Progenitor cell of endocrine pancreas (in vitro differentiated cells): ENCODE measurements around the gene NANOS1. TPM values are rescaled to one million over a fixed set of nuclear protein-coding genes. Genes with fewer than 3 reads are reported as not detected.

Source experiments
- DNase-seq: peaks from one replicate; pipeline ENCODE4 v3.0.0; 2021; ENCODE audit warnings: low spot score; ENCODE audit not compliant: unreplicated experiment
- H3K27ac Mint-ChIP-seq: 2 replicates; pipeline ENCODE4 v1.8.0; 2021; ENCODE audit warnings: mild to moderate bottlenecking, moderate library complexity, mixed read lengths
- H3K27me3 Mint-ChIP-seq: 2 replicates; pipeline ENCODE4 v1.8.0; 2021; ENCODE audit warnings: mixed read lengths
- H3K36me3 Mint-ChIP-seq: 2 replicates; pipeline ENCODE4 v1.8.0; 2022; ENCODE audit warnings: mixed read lengths; ENCODE audit not compliant: insufficient read depth
- H3K4me1 Mint-ChIP-seq: 2 replicates; pipeline ENCODE4 v1.8.0; 2021; ENCODE audit warnings: low read depth, mixed read lengths
- H3K4me3 Mint-ChIP-seq: 2 replicates; pipeline ENCODE4 v1.8.0; 2021; ENCODE audit warnings: low read depth, mild to moderate bottlenecking, moderate library complexity, mixed read lengths
- H3K9me3 Mint-ChIP-seq: 2 replicates; pipeline ENCODE4 v1.8.0; 2021; ENCODE audit warnings: low read depth, mixed read lengths
- total RNA-seq: library from RNA; stranded (reverse); gene quantifications from 2 replicates; pipeline ENCODE4 v1.2.1, GENCODE V29; 2021
- TF ChIP-seq, protein P1 (sequence below): fragments of 200-600 bp; sonication (generic); IDR thresholded peaks from one replicate; pipeline ENCODE4 v1.5.0; 2021; ENCODE audit warnings: antibody characterized with exemption, mild to moderate bottlenecking; ENCODE audit not compliant: unreplicated experiment

NANOS1 gene
- total RNA-seq, 1 donor from 2014 or later = 2.7 TPM

DNA sequence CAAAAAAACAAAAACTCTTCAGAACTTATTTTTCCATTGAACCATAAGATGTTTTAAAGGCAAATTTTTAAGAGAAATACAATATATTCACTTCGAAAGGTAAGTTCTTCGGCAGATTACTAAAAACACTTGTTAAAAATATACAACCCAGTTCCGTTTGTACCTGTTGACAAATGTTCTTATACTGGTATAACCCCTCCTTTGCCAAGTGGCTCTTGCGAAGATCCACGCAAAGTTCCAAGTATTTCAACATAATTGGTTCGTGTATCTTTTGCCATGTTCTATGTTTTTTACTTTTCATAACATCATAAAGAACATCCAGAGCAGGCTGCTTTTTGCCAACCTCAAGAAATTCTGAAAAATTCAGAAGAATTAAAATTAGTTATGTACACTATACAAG, 44.1 kb downstream of the NANOS1 start:
- H3K4me1 Mint-ChIP-seq = peaks cover 3% of the 10 kb centered on the region
- no peak for DNase-seq

GRCh38 chr10:119078422-119079179, 49.1 kb downstream of the NANOS1 start:
- Mint-ChIP-seq H3K27ac (peak overlapping the region; percentile 98), H3K4me1 (peaks cover 14% of the 10 kb centered on the region), H3K4me3 (peak overlapping the region; percentile 91), H3K36me3 (peaks cover 4% of the 10 kb centered on the region), H3K9me3 (no peaks in the 10 kb centered on the region), H3K27me3 (no peaks in the 10 kb centered on the region)
- TF ChIP-seq, protein P1, sequence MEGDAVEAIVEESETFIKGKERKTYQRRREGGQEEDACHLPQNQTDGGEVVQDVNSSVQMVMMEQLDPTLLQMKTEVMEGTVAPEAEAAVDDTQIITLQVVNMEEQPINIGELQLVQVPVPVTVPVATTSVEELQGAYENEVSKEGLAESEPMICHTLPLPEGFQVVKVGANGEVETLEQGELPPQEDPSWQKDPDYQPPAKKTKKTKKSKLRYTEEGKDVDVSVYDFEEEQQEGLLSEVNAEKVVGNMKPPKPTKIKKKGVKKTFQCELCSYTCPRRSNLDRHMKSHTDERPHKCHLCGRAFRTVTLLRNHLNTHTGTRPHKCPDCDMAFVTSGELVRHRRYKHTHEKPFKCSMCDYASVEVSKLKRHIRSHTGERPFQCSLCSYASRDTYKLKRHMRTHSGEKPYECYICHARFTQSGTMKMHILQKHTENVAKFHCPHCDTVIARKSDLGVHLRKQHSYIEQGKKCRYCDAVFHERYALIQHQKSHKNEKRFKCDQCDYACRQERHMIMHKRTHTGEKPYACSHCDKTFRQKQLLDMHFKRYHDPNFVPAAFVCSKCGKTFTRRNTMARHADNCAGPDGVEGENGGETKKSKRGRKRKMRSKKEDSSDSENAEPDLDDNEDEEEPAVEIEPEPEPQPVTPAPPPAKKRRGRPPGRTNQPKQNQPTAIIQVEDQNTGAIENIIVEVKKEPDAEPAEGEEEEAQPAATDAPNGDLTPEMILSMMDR = no peak
- DNase-seq = no peak

More for the DNA sequence above, 44.1 kb downstream of the NANOS1 start:
- Mint-ChIP-seq H3K36me3 (peaks cover 32% of the 10 kb centered on the region), H3K4me3 (no peak overlapping the region), H3K27ac (no peak overlapping the region), H3K9me3 (no peaks in the 10 kb centered on the region), H3K27me3 (no peaks in the 10 kb centered on the region)
- TF ChIP-seq, protein P1 = no peak

GRCh38 chr10:119079599-119080520, 50.3 kb downstream of the NANOS1 start:
- TF ChIP-seq, protein P1 = no peak
- DNase-seq = peak; percentile 19
- Mint-ChIP-seq H3K9me3 (no peaks in the 10 kb centered on the region), H3K4me1 (peaks cover 17% of the 10 kb centered on the region), H3K27ac (peak overlapping the region; percentile 98), H3K36me3 (peaks cover 4% of the 10 kb centered on the region), H3K27me3 (no peaks in the 10 kb centered on the region), H3K4me3 (peak overlapping the region; percentile 91)

- TF ChIP-seq, protein P1 = no peak
- peaks cover 2% of the 10 kb centered on the region for H3K36me3 Mint-ChIP-seq
- no peaks in the 10 kb centered on the region for H3K27me3 Mint-ChIP-seq
- DNase-seq = peak; percentile 88
- H3K27ac Mint-ChIP-seq = peak within 1 kb of the TSS; percentile 98
- no peaks in the 10 kb centered on the region for H3K9me3 Mint-ChIP-seq
- H3K4me1 Mint-ChIP-seq = peaks cover 17% of the 10 kb centered on the region
- peak within 1 kb of the TSS; percentile 91 for H3K4me3 Mint-ChIP-seq
Measured at GRCh38 chr10:119080521-119081259, 51.2 kb downstream of the NANOS1 start, which contains the start of gene EIF3A. Gene EIF3A (minus strand): TSS chr10:119080817. CDS start chr10:119080676, 141 bp downstream.

Other genes starting within 250 kb of the NANOS1 start
- 127 and 129 TPM in 2 replicates for gene EIF3A, start 51.1 kb downstream of the NANOS1 start, total RNA-seq
- gene DENND10, start 74.4 kb downstream of the NANOS1 start, total RNA-seq = 44.6 and 48.5 TPM in 2 replicates
- gene SFXN4, start 136.0 kb downstream of the NANOS1 start, total RNA-seq = 25.7 and 27.2 TPM in 2 replicates
- gene PRDX3, start 149.1 kb downstream of the NANOS1 start, total RNA-seq = 116 and 117 TPM in 2 replicates
- 21.6 and 23.0 TPM in 2 replicates for gene GRK5, start 177.9 kb downstream of the NANOS1 start, total RNA-seq